Ureter (tissue), 1 donor: ENCODE measurements around the gene DDX24. TPM values are rescaled to one million over a fixed set of nuclear protein-coding genes. Genes with fewer than 3 reads are reported as not detected.

Experiments
- DNase-seq: peaks from one replicate; pipeline ENCODE4 v3.0.0-alpha.2; 2020; ENCODE audit warnings: low spot score
- total RNA-seq: library from RNA; stranded (reverse); gene quantifications from one replicate; pipeline ENCODE4 v1.2.4, GENCODE V29; 2023
- donor health status: DM: yes; HTN: yes; CAD: no.

The DDX24 gene
- total RNA-seq, result 191 TPM

DNA sequence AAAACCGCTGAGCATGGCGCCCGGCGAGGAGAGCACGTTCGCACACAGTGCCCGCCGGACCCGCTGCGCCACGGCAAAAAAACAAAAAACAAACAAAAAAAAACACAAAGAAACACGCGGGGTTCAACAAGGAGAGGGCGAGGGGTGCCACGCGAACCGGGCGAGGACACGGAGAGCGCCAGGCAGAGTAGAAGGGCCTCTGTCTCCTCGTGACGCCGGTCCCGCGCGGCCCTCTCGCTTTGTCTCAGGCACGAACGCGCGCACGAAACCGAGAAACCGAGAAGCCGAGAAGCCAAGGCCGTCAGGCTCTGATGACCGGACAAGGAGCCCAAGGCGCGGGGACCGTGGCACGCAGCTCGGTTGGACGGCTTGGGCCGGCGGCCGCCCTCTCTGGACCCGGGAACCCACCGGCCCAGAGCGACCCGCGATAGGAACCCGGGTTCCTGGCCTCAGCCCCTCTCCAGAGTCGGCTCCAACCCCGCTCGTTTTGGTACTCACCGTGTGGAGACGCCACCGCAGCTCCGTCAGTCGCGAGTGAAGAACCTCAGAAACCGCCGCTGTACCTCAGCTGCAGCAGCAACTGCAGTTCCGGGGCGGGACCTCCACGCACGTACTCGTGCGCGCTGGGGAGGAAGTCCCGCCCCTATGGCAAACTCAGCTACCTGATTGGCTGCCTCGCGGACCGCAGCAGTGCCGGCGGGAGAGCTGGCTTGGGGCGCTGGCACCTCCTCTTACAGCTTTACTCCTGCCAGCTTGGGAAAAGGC lies at the start of gene DDX24, which contains the start of gene IFI27L1:
DDX24 (minus strand) TSS at position 582 of the 765 bp plus-strand sequence. CDS start 1,460 bp downstream, outside the sequence.
IFI27L1 (plus strand) TSS at position 690 of the 765 bp plus-strand sequence. CDS start 15,628 bp downstream, outside the sequence.
- DNase-seq, result peak; percentile 96

DNA sequence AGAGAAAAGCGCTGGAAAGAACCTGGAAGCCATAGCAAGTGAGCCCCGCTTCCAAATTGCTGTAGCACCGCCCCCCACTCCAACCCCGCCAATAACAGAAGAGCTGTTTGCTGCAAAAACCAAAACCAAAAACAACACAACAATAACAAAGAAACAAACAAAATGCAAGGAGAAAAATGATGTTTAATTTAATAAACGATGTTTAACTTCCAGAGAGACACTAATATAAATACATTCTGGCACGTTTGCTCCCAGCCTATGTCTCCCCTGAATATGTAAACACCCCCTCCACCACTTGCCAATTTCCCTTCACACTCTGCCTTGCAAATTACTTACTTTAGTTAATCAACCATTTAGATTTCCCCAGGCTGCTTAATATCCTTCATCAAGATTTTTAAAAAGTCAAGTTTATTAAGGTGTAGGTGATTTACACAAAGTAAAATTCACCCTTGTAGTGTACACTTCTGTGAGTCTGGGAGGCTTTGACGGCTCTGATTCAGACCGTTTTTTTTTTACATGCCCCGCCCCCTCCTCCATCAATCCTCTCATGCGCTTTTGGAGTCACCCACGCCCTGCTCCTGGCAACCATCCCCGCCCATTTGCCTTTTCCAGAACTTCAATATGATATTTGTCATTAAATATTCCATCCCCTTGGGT lies 48.9 kb upstream of the DDX24 start:
- DNase-seq, result peak; percentile 38

- DNase-seq, result peak; percentile 64
Measured at GRCh38 chr14:94129111-94129757, 48.2 kb upstream of the DDX24 start, which contains the start of gene IFI27L2. IFI27L2 (minus strand) TSS chr14:94129604; CDS start chr14:94129564, 40 bp downstream.

- peak; percentile 38 for DNase-seq
Measured at GRCh38 chr14:94128216-94128839, 47.3 kb upstream of the DDX24 start.

- peak; percentile 30 for DNase-seq
Measured at GRCh38 chr14:94127330-94127729, 46.3 kb upstream of the DDX24 start.

DNA sequence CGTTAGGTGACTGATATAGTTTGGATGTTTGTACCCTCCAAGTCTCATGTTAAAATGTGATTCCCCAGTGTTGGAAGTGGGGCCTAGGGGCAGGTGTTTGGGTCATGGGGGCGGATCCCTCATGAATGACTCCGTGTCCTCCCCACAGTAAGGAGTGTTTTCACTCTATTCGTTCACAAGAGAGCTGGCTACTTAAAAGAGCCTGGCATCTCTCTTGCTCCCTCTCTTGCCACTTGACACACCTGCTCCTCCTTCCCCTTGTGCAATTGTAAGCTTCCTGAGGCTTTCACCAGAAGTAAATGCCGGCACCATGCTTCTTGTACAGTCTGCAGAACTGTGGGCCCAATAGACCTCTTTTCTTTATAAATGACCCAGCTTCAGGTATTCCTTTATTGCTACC lies 45.8 kb upstream of the DDX24 start:
- DNase-seq, result no peak

- DNase-seq, result peak; percentile 23
Measured at GRCh38 chr14:94126419-94126677, 45.3 kb upstream of the DDX24 start.

- DNase-seq, result peak; percentile 30
Measured at GRCh38 chr14:94125659-94126418, 44.8 kb upstream of the DDX24 start.

DNA sequence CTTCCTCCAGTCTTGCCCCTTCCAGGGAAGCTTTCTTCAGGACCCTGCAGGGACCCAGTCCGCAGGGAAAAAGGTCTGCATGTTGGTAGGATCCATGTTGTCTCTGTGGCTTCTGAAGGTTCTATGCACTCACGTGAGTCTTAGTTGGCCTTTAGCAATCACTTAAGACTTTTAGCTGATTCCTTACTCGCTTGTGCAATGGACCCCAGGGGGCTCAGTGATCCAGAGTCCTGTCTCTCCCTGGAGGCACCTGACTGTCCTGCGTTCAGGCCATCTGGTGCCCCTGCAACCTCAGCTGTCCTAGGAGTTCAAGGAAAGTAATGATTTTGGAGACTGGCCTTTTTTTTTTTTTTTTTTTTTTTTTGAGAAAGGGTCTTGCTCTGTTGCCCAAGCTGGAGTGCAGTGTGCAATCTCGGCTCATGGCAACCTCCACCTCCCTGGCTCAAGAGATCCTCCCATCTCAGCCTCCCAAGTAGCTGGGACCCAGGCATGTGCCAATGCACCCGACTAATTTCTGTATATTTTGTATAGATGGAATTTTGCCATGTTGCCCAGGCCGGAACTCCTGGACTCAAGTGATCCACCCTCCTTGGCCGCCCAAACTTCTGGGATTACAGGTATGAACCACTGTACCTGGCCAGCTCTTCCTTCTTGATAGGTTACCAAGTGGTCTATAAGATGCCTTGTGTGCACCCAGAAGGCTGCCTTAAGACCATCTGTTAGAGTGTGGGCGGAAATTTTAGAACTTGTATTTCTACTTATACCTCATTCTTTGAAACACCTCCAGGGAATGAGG lies 43.8 kb upstream of the DDX24 start:
- peak; percentile 13 for DNase-seq

- peak; percentile 17 for DNase-seq
Measured at GRCh38 chr14:94123868-94124267, 42.9 kb upstream of the DDX24 start.

GRCh38 chr14:94123296-94123695 lies 42.3 kb upstream of the DDX24 start:
- DNase-seq, result peak; percentile 20

DNA sequence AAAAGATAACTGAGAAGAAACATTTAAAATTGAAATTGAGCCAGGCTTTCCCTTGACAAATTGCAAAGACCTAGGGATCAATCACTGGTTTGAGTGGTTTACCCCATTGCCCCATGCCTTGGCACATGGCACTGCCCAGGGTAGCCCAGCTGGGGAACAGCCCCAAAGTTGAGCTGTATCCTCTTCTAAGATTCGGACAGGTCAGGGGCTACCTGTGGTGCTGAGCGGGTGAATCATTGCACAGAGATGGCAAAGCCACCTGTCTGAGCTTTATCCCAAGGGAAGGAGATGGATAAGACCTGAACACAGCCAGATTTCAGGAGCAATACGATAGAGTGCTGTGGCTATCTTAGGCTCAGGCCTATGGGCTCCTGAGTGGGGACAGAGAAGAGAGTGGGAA lies 41.4 kb upstream of the DDX24 start:
- peak; percentile 31 for DNase-seq

- DNase-seq, result no peak
Measured at GRCh38 chr14:94121485-94121884, 40.5 kb upstream of the DDX24 start.

DNA sequence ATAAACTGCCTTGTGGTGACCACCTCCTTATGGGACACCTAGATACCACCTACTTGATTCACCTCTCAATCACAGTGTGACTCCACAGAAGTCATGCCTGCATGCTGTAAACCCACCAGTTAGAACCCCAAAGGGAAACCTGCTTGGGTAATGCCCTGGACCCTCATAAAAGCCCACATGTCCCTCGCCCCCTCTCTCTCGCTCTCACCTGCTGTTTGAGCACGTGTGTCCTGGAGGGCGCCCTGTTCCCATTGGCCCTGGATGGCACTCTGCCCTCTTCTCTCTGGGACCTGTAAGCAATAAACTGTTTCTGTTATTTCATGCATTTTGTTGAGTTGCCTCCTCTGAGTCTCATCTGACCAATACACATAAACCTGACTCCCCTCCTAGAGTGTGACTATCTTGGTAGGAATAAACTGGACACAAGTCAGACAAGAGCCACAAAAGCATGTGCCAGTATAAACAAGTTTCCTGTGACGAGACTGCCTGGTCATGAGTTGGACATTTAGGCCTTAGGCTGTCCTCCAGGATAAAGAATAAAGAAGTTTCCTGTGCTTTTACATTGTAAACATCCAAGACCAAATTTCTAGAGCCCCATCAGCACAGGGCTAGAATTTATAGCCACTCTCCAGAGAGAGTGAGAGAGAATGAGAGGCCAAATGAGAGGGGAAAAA lies 39.8 kb upstream of the DDX24 start:
- no peak for DNase-seq

DNA sequence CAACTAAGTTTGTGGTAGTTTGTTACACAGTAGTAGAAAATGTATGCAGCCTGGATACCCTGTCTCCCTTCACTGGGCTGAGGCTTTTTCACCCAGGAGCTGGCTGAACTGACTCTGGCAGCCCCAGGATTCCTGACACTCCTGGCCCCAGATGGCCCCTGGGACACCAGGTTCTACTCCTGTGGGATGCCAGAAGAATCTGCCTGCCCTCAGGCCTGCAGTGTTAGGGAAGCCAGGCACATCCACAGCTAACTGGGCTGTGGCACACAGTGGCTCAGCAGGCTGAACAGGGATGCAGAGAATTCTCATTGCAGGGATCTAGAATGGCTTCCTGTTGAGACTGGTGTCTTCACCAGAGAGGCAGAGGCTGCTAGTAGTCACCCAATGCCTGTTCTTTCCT lies 38.1 kb upstream of the DDX24 start:
- DNase-seq, result no peak

DNA sequence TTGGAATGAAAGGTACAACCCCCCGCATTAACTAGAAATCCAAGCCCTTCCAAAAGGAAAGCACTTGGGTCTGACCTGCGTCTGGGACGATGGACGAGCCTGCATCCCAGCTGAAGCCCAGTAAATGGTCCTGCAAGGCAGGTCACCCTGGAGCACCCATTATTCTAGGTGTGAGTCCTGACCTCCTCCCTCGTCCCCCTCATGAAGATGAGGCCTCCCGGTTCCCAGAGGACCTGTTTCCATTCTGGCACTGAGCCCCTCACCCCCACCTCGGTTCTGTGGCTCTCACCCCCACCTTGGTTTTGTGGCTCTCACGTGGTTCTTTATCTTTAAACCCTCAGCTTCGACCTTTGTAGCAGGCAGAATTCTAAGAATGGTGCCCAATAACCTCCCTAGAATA lies 36.9 kb upstream of the DDX24 start:
- no peak for DNase-seq

GRCh38 chr14:94116701-94117100 lies 35.7 kb upstream of the DDX24 start:
- no peak for DNase-seq

DNA sequence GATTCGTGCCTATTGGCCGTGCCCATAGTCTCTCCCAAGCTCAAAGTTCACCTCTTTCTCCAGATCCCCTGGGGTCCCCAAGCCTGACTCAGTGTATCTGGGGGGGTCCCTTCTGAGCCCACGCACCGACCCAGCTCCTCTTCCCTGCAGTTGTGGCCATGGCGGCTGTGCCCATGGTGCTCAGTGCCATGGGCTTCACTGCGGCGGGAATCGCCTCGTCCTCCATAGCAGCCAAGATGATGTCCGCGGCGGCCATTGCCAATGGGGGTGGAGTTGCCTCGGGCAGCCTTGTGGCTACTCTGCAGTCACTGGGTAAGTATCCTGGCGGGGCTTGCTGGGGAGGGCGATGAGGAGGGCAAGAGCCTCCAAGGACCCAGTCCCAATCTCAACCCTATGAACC lies 34.6 kb upstream of the DDX24 start:
- no peak for DNase-seq

DNA sequence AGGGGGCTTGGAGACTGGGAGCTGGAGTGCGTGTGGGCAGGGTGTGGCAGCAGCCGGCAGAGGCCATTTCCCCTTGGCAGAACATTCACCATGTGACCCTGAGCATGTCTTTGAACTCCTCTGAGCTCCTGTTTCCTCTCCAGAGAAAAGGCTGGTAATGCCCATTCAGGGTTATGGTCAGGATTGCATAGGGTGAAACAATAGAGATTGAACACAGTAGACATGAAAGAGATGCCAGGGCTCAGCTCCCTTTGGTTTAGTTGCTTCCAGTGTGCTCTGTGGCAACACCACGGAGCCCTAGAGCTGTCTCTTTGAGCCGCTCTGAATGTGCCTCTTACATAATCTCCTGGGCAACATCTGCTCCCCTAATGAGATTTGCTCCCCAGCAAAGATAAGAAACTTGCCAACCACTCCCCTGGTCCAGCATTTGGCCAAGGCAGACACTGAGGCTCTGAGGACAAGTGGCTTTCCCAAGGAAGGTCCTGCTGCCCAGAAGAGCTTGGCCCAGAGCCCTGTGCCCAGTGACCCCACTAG lies 34.1 kb upstream of the DDX24 start:
- no peak for DNase-seq

- DNase-seq, result no peak
Measured at GRCh38 chr14:94114589-94115057, 33.6 kb upstream of the DDX24 start.
